GM23338 (cell line): ENCODE results near the gene TOM1L1.

Experiments
- EZH2 ChIP-seq: fragments of 200-600 bp; sonication (generic); IDR thresholded peaks from one replicate; pipeline ENCODE4 v1.8.0; 2017; ENCODE audit warnings: antibody characterized with exemption, mild to moderate bottlenecking, low read depth; ENCODE audit not compliant: unreplicated experiment
- EZH2phosphoT487 ChIP-seq: fragments of 200-600 bp; sonication (generic); IDR thresholded peaks from one replicate; pipeline ENCODE4 v1.8.1; 2018; ENCODE audit warnings: antibody characterized with exemption; ENCODE audit not compliant: unreplicated experiment
- JUNB ChIP-seq: IDR thresholded peaks from one replicate; pipeline ENCODE4 v1.6.1; 2016; ENCODE audit warnings: antibody characterized with exemption; ENCODE audit not compliant: unreplicated experiment
- POLR2AphosphoS5 ChIP-seq: IDR thresholded peaks from 2 replicates; pipeline ENCODE4 v1.6.1; 2016; ENCODE audit warnings: antibody characterized with exemption, low read depth
- TF ChIP-seq, protein P1 (sequence below), 2 experiments: fragments of 200-600 bp in 1 of 2; sonication (generic) in 1 of 2; conservative IDR thresholded peaks; 2 replicates each; pipeline versions ENCODE4 v1.5.1 to v1.6.1; 2016 to 2017; ENCODE audit warnings: antibody characterized with exemption in 2 of 2, low read depth in 2 of 2, mild to moderate bottlenecking in 2 of 2, moderate library complexity in 1 of 2

- TF ChIP-seq POLR2AphosphoS5 = no peak
- TF ChIP-seq, protein P1, sequence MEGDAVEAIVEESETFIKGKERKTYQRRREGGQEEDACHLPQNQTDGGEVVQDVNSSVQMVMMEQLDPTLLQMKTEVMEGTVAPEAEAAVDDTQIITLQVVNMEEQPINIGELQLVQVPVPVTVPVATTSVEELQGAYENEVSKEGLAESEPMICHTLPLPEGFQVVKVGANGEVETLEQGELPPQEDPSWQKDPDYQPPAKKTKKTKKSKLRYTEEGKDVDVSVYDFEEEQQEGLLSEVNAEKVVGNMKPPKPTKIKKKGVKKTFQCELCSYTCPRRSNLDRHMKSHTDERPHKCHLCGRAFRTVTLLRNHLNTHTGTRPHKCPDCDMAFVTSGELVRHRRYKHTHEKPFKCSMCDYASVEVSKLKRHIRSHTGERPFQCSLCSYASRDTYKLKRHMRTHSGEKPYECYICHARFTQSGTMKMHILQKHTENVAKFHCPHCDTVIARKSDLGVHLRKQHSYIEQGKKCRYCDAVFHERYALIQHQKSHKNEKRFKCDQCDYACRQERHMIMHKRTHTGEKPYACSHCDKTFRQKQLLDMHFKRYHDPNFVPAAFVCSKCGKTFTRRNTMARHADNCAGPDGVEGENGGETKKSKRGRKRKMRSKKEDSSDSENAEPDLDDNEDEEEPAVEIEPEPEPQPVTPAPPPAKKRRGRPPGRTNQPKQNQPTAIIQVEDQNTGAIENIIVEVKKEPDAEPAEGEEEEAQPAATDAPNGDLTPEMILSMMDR (conservative IDR thresholded peaks at IDR 0.05; ENCODE audit: low read depth in 2 of 2) = no peak
- TF ChIP-seq JUNB = no peak
- no peak for TF ChIP-seq EZH2phosphoT487
- no peak for TF ChIP-seq EZH2
These were observed 16.7 kb upstream of the TOM1L1 start for GRCh38 chr17:54883939-54884338.
